ENCODE measurements around the gene DCBLD1. TPM values are rescaled to one million over a fixed set of nuclear protein-coding genes. Genes with fewer than 3 reads are reported as not detected.

The DCBLD1 gene
- total RNA-seq, 4 donors from 2014 or later, result 19.8 to 35.0 (median 27.8) TPM

DNA sequence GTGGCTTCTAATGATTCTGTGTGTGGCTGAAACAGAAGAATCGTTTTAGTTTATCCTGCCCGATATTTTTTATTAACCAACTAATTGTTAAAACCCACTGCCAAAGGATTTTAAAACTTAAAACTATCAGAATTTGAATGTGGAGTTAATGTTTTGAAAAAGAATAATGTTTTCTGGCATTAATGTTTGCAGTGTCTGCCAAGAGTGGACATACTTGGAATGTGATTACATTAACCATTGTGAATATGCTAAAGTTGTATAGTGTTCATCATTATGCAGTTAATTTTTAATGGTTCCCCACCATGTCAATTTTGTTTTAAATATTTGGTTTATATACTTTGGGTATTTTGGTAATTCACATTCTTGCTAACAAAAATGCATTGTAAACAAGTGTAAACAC is 24.4 kb downstream of the DCBLD1 start:
- Histone ChIP-seq H3K27me3 (no peaks in the 10 kb centered on the region), H3K36me3 (peaks cover 0 to 11% (median 0%) of the 10 kb centered on the region in 3 donors), H3K27ac (no peak overlapping the region), H3K9me3 (no peaks in the 10 kb centered on the region), H3K4me3 (no peak overlapping the region), H3K4me1 (no peaks in the 10 kb centered on the region)
- no peak for TF ChIP-seq CTCF (IDR thresholded peaks at IDR 0.05)
- no peak for DNase-seq

DNA sequence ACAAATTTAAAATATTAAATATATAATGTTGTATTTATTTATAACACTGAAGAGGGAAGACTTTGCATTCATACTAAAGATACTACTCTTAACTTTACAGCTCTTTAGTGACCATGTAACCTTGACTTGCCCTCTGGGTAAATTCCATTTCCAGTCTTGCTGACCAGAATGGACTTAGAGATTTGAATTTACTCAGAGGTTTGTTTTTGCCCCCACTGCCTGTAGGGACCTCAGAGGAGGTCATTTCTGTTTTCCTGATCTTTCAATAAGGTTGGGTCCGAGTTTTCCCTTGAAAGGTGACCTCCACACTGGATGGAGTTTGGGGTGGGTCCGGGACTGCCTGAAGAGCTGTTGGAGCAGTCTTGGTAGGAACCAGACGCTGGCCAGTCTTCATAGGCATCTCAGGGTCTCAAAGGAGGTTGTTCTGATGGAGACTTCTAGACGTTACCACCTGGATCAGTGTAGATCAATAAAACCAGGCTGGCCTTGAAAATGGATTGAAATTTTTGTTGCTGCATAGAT is 26.0 kb downstream of the DCBLD1 start:
- no peak for DNase-seq
- Histone ChIP-seq H3K9me3 (no peaks in the 10 kb centered on the region), H3K36me3 (peaks cover 0 to 11% (median 0%) of the 10 kb centered on the region in 3 donors), H3K4me1 (no peaks in the 10 kb centered on the region), H3K27ac (no peak overlapping the region), H3K4me3 (no peak overlapping the region), H3K27me3 (no peaks in the 10 kb centered on the region)
- TF ChIP-seq POLR2A (IDR thresholded peaks at IDR 0.05), result no peak
- no peak for TF ChIP-seq CTCF (IDR thresholded peaks at IDR 0.05)

DNA sequence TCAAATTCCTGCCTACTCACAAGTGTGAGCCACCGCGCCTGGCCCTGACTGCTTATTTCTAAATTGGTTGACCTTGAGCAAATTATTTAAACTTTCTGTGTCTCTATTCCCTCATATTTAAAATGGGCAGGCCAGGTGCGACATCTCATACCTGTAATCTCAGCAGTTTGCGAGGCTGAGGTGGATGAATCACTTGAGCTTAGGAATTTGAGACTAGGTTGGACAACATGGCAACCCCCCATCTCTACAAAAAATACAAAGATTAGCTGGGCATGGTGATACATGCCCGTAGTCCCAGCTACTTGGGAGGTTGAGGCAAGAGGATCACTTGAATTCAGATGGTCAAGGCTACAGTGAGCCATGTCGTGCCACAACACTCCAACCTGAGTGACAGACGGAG is 26.5 kb downstream of the DCBLD1 start:
- H3K4me1 ChIP-seq, result no peaks in the 10 kb centered on the region
- H3K36me3 ChIP-seq, result peaks cover 0 to 11% (median 0%) of the 10 kb centered on the region in 3 donors
- H3K27ac ChIP-seq, result no peak overlapping the region
- H3K4me3 ChIP-seq, result no peak overlapping the region
- no peak for TF ChIP-seq POLR2A (IDR thresholded peaks at IDR 0.05)
- TF ChIP-seq CTCF (IDR thresholded peaks at IDR 0.05), result no peak
- H3K9me3 ChIP-seq, result no peaks in the 10 kb centered on the region
- DNase-seq, result no peak
- no peaks in the 10 kb centered on the region for H3K27me3 ChIP-seq

DNA sequence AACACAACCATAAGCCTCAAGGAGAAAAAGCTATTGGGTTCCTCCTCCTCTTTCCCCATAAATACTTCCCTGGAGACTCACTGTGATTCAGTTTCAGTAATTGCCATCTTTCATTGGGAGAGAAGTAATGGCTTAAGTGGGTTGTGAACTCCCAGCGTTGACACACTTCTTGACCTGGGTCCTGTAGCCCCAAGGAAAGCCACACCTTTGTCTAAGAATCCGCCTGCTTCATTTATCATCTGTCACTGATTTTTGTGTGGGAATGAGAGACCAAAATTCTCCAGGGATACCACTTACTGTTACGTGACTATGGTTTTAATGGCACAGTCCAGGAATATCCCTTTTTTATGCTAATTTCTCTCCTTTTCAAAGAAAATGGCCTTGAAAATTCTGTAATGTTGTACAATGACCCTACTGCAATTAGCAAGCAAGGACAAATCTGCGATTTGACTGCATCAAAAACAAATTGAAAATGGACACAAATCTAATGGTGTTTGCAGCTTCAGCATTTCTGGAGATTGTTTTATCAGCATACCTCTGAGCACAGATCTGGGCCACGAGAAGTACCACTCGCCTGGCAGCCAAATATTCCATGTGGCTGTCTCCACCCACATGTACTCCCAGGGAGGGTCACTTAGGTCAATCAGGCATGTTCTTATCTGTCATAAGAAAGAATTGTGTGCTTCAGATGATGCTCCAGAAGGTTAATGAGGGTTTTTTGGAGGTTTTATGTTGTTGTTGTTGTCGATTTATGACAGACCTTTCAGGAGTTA is 29.8 kb downstream of the DCBLD1 start:
- TF ChIP-seq CTCF (IDR thresholded peaks at IDR 0.05) (no peak), POLR2A (IDR thresholded peaks at IDR 0.05) (no peak)
- H3K4me1 ChIP-seq, result no peaks in the 10 kb centered on the region
- H3K4me3 ChIP-seq, result no peak overlapping the region
- H3K9me3 ChIP-seq, result no peaks in the 10 kb centered on the region
- H3K27me3 ChIP-seq, result no peaks in the 10 kb centered on the region
- no peak overlapping the region for H3K27ac ChIP-seq
- H3K36me3 ChIP-seq, result no peaks in the 10 kb centered on the region
- DNase-seq, result no peak

DNA sequence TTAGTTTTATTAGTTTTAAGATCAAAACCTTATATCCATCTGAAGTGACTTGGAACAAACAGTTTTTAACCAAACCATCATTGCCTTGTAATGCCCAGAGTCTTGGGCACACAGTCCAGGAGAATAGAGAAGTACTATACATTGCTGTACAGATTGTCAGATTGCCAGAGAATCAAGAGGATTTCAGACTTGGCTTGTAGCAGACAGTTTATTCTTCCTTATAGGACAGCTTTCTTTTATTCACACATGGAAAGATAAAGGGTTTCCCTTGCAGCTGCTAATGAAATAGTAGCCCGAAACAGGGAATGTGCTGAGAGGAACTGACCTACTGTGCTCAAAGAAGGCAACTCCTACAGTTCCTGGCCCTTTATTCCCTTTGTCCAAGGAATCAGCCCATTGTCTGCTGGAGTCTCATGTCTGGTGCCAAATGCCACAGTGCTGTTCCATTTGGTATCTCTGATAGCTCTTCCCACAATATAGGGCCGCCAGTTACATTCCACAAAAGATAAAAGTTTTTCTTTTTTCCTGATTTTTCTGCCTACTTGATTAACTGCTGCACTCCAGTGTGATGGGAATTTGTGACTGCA is 30.6 kb downstream of the DCBLD1 start:
- no peaks in the 10 kb centered on the region for H3K4me1 ChIP-seq
- DNase-seq, result no peak
- no peaks in the 10 kb centered on the region for H3K27me3 ChIP-seq
- H3K27ac ChIP-seq, result no peak overlapping the region
- no peak for TF ChIP-seq POLR2A (IDR thresholded peaks at IDR 0.05)
- TF ChIP-seq CTCF (IDR thresholded peaks at IDR 0.05), result no peak
- no peaks in the 10 kb centered on the region for H3K9me3 ChIP-seq
- no peaks in the 10 kb centered on the region for H3K36me3 ChIP-seq
- no peak overlapping the region for H3K4me3 ChIP-seq

All from Peyer's patch (tissue), 4 donors.